Fibroblast of lung (primary cell): Measurements from ENCODE around the gene ZNF827.

Experiments used
- EZH2 ChIP-seq: IDR thresholded peaks from 2 replicates; pipeline ENCODE4 v1.5.1; 2012; ENCODE audit warnings: low read length, control low read depth, mild to moderate bottlenecking; ENCODE audit errors: missing control alignments
- TF ChIP-seq, protein P1 (sequence below), 2 donors: IDR thresholded peaks in 1 of 2; conservative IDR thresholded peaks in 1 of 2; 1 replicate in 1 of 2; 2 replicates in 1 of 2; pipeline ENCODE4 v1.5.1; 2011 to 2012; ENCODE audit warnings: low read length in 2 of 2, control low read depth in 1 of 2, inconsistent platforms in 1 of 2, low read depth in 1 of 2, mild to moderate bottlenecking in 1 of 2

DNA sequence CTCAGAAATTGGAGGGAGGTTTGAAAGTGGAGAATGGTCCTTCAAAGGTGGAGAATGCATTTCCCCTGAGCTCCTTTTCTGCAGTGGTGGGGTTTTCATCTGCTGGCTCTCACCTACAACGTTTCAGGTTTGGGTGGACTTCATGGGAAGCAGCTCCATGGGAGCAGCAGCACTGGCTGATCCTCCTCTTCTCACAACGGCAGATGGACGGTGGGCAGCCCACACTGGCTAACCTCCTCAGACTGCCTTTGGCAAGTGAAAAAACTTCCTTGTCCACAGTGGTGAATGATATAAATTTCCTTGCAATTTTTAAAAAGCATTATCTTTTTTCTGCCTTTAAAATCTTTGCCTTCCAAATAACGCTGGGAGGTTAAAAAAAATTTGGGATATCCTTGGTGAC is 93.5 kb downstream of the ZNF827 start:
- TF ChIP-seq, protein P1, sequence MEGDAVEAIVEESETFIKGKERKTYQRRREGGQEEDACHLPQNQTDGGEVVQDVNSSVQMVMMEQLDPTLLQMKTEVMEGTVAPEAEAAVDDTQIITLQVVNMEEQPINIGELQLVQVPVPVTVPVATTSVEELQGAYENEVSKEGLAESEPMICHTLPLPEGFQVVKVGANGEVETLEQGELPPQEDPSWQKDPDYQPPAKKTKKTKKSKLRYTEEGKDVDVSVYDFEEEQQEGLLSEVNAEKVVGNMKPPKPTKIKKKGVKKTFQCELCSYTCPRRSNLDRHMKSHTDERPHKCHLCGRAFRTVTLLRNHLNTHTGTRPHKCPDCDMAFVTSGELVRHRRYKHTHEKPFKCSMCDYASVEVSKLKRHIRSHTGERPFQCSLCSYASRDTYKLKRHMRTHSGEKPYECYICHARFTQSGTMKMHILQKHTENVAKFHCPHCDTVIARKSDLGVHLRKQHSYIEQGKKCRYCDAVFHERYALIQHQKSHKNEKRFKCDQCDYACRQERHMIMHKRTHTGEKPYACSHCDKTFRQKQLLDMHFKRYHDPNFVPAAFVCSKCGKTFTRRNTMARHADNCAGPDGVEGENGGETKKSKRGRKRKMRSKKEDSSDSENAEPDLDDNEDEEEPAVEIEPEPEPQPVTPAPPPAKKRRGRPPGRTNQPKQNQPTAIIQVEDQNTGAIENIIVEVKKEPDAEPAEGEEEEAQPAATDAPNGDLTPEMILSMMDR (conservative IDR thresholded peaks at IDR 0.05 in 1 of 2, IDR thresholded peaks at IDR 0.05 in 1 of 2; ENCODE audit: low read depth in 1 of 2, low read length in 2 of 2): no peak
- TF ChIP-seq EZH2: no peak
